ENCODE data around the gene SDK1. TPM values are rescaled to one million over a fixed set of nuclear protein-coding genes. Genes with fewer than 3 reads are reported as not detected.

The SDK1 gene
- total RNA-seq, 1 experiment from 2014 or later = 7.1 TPM

GRCh38 chr7:4156190-4156589, 855.1 kb downstream of the SDK1 start:
- H3K36me3 ChIP-seq (ENCODE audit: control insufficient read depth, insufficient read depth, low read length) = no peaks in the 10 kb centered on the region
- intact Hi-C loops (cut with micrococcal nuclease; ENCODE audit: unreplicated experiment) = no loop called here
- no peaks in the 10 kb centered on the region for H3K27me3 ChIP-seq (replicated peaks; ENCODE audit: control insufficient read depth, insufficient read depth, low read length)
- no peak overlapping the region for H3K4me3 ChIP-seq (ENCODE audit: low read depth, low read length)
- no TSS peak for BruUV-seq (replicated peaks)
- H3K9me3 Mint-ChIP-seq (ENCODE audit: unreplicated experiment) = no peaks in the 10 kb centered on the region
- no peaks in the 10 kb centered on the region for H3K27me3 Mint-ChIP-seq (ENCODE audit: insufficient read depth, unreplicated experiment)
- ChIA-PET CTCF (no interaction called here), POLR2A (no interaction called here)
- no peaks in the 10 kb centered on the region for H3K36me3 Mint-ChIP-seq (ENCODE audit: insufficient read depth, unreplicated experiment)
- H3K4me3 Mint-ChIP-seq (ENCODE audit: unreplicated experiment) = no peak overlapping the region
- H3K4me1 Mint-ChIP-seq (ENCODE audit: low read depth, unreplicated experiment) = no peaks in the 10 kb centered on the region
- H3K4me1 ChIP-seq = peaks cover 9% of the 10 kb centered on the region; the same call in 1 of the 2 replicates
- TF ChIP-seq CTCF (IDR thresholded peaks at IDR 0.05; ENCODE audit: insufficient read depth in 1 of 2, low read depth in 1 of 2, low read length in 1 of 2, severe bottlenecking in 1 of 2, unreplicated experiment in 1 of 2) = no peak
- no peaks in the 10 kb centered on the region for H3K9me3 ChIP-seq
- H3K27ac Mint-ChIP-seq (ENCODE audit: unreplicated experiment) = no peak overlapping the region
- no peak for DNase-seq

DNA sequence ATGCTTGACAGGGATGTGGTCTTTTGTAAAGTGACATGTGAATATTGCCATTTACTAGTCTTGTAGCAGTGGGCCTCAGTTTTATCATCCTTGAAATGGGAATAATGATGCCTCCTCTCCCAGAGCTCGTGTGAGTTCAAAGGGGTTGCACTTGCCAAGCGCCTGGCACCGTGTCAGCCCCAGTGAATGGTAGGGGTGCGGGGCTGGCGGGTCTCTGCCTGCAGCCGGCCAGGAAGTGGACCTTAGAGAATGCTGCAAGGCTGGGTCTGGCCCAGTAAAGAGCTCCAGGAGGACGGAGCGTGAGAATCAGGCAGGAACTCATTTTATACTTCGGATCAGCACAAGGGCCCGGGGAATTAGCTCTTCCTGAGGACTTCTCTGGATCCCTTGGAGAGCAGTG, 856.6 kb downstream of the SDK1 start:
- Mint-ChIP-seq H3K4me3 (ENCODE audit: unreplicated experiment) (no peak overlapping the region), H3K27ac (ENCODE audit: unreplicated experiment) (no peak overlapping the region), H3K4me1 (ENCODE audit: low read depth, unreplicated experiment) (no peaks in the 10 kb centered on the region), H3K36me3 (ENCODE audit: insufficient read depth, unreplicated experiment) (no peaks in the 10 kb centered on the region), H3K9me3 (ENCODE audit: unreplicated experiment) (no peaks in the 10 kb centered on the region), H3K27me3 (ENCODE audit: insufficient read depth, unreplicated experiment) (no peaks in the 10 kb centered on the region)
- Histone ChIP-seq H3K4me3 (ENCODE audit: low read depth, low read length) (no peak overlapping the region), H3K9me3 (no peaks in the 10 kb centered on the region), H3K36me3 (ENCODE audit: control insufficient read depth, insufficient read depth, low read length) (no peaks in the 10 kb centered on the region), H3K4me1 (peaks cover 9% of the 10 kb centered on the region; the same call in 1 of the 2 replicates), H3K27me3 (replicated peaks; ENCODE audit: control insufficient read depth, insufficient read depth, low read length) (no peaks in the 10 kb centered on the region)
- intact Hi-C loops (cut with micrococcal nuclease; ENCODE audit: unreplicated experiment) = no loop called here
- BruUV-seq (replicated peaks) = no TSS peak
- ChIA-PET POLR2A (no interaction called here), CTCF (no interaction called here)
- DNase-seq = no peak
- no peak for TF ChIP-seq CTCF (IDR thresholded peaks at IDR 0.05; ENCODE audit: insufficient read depth in 1 of 2, low read depth in 1 of 2, low read length in 1 of 2, severe bottlenecking in 1 of 2, unreplicated experiment in 1 of 2)

DNA sequence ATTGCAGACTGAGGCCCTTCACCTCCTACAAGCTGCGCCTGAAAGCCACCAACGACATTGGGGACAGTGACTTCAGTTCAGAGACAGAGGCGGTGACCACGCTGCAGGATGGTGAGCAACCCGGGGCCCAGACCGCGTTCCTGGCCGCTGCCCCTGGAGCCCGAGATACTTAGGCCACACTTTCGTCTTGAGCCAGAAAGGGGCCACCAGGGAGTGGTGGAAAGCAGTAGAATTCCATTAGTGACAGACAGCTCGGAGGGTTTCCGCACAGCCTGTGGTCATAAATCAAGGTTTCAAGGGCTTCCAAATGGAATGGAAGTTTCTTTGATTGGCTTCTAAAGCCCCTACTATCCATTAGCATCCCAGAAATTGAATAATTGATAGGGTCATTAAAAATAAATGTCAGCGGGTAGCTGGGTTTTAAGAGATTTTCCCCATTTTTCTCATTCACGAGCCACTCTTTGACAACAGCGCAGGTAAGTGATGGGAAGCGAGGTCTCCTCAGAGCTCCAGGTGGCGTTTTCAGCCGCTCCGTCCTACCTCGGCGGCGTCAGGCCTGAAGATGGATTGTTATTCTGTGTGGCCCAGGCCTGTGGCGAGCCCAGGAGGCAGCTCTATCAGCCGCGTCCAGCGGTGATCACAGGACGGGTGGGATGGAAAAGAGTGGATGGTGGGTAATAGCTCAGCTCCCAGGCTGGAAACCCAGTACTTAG, 857.5 kb downstream of the SDK1 start:
- Mint-ChIP-seq H3K27ac (ENCODE audit: unreplicated experiment) (no peak overlapping the region), H3K9me3 (ENCODE audit: unreplicated experiment) (no peaks in the 10 kb centered on the region), H3K4me1 (ENCODE audit: low read depth, unreplicated experiment) (no peaks in the 10 kb centered on the region), H3K27me3 (ENCODE audit: insufficient read depth, unreplicated experiment) (no peaks in the 10 kb centered on the region), H3K36me3 (ENCODE audit: insufficient read depth, unreplicated experiment) (no peaks in the 10 kb centered on the region), H3K4me3 (ENCODE audit: unreplicated experiment) (no peak overlapping the region)
- no peak overlapping the region for H3K4me3 ChIP-seq (ENCODE audit: low read depth, low read length)
- no peak for TF ChIP-seq CTCF (IDR thresholded peaks at IDR 0.05; ENCODE audit: insufficient read depth in 1 of 2, low read depth in 1 of 2, low read length in 1 of 2, severe bottlenecking in 1 of 2, unreplicated experiment in 1 of 2)
- no peak for DNase-seq
- POLR2A ChIA-PET = no interaction called here
- no TSS peak for BruUV-seq (replicated peaks)
- CTCF ChIA-PET = no interaction called here
- no peaks in the 10 kb centered on the region for H3K27me3 ChIP-seq (replicated peaks; ENCODE audit: control insufficient read depth, insufficient read depth, low read length)
- peaks cover 9% of the 10 kb centered on the region; the same call in 1 of the 2 replicates for H3K4me1 ChIP-seq
- intact Hi-C loops (cut with micrococcal nuclease; ENCODE audit: unreplicated experiment) = no loop called here
- H3K9me3 ChIP-seq = no peaks in the 10 kb centered on the region
- no peaks in the 10 kb centered on the region for H3K36me3 ChIP-seq (ENCODE audit: control insufficient read depth, insufficient read depth, low read length)

Data from Caco-2 (cell line).